Effector memory CD8-positive, alpha-beta T cell (primary cell): Measurements from ENCODE around the gene MPHOSPH10.
"Not testable (repeated sequence)": the region's sequence is repeated elsewhere in the genome, so short reads cannot be mapped to it uniquely, and the experiment has no call there.

Experiments used
- ATAC-seq: fragments of 150-1000 bp; cut with Tn5 transposase; replicated peaks from 2 replicates; pipeline ENCODE4 v1.10.0; 2021; ENCODE audit warnings: mild to moderate bottlenecking, moderate library complexity
- DNase-seq, 3 experiments: peaks; one replicate each; pipeline ENCODE4 v3.0.0; 2021
- H3K27ac Mint-ChIP-seq, 2 donors: one replicate each; pipeline ENCODE4 v1.8.0; 2022; ENCODE audit warnings: mild to moderate bottlenecking in 2 of 2, mixed read lengths in 2 of 2, moderate library complexity in 2 of 2
- H3K27me3 Mint-ChIP-seq, 2 donors: one replicate each; pipeline ENCODE4 v1.8.0; 2022; ENCODE audit warnings: mixed read lengths in 2 of 2
- H3K36me3 Mint-ChIP-seq: one replicate; pipeline ENCODE4 v1.8.0; 2022; ENCODE audit warnings: mild to moderate bottlenecking, moderate library complexity, mixed read lengths; ENCODE audit not compliant: insufficient read depth
- H3K4me1 Mint-ChIP-seq, 2 donors: one replicate each; pipeline ENCODE4 v1.8.0; 2022; ENCODE audit warnings: low read depth in 2 of 2, mixed read lengths in 2 of 2
- H3K4me3 Mint-ChIP-seq, 2 donors: one replicate each; pipeline ENCODE4 v1.8.0; 2022; ENCODE audit warnings: mild to moderate bottlenecking in 2 of 2, mixed read lengths in 2 of 2, moderate library complexity in 2 of 2
- H3K9me3 Mint-ChIP-seq, 2 donors: one replicate each; pipeline ENCODE4 v1.8.0; 2022; ENCODE audit warnings: mixed read lengths in 2 of 2

MPHOSPH10 gene

GRCh38 chr2:71102981-71103681, 27.3 kb upstream of the MPHOSPH10 start:
- no peak overlapping the region for H3K4me3 Mint-ChIP-seq
- peaks cover 5 to 18% of the 10 kb centered on the region in 2 donors for H3K27me3 Mint-ChIP-seq
- no peaks in the 10 kb centered on the region for H3K9me3 Mint-ChIP-seq
- DNase-seq (no peak), ATAC-seq (no peak)
- H3K27ac Mint-ChIP-seq: no peak overlapping the region
- no peaks in the 10 kb centered on the region for H3K36me3 Mint-ChIP-seq
- peaks cover 0 to 3% of the 10 kb centered on the region in 2 donors for H3K4me1 Mint-ChIP-seq

GRCh38 chr2:71103809-71104208, 26.6 kb upstream of the MPHOSPH10 start:
- ATAC-seq (no peak), DNase-seq (no peak)
- H3K27me3 Mint-ChIP-seq: peaks cover 5 to 16% of the 10 kb centered on the region in 2 donors
- H3K4me3 Mint-ChIP-seq: no peak overlapping the region
- H3K9me3 Mint-ChIP-seq: no peaks in the 10 kb centered on the region
- H3K36me3 Mint-ChIP-seq: no peaks in the 10 kb centered on the region
- peaks cover 0 to 3% of the 10 kb centered on the region in 2 donors for H3K4me1 Mint-ChIP-seq
- H3K27ac Mint-ChIP-seq: no peak overlapping the region

- not testable (repeated sequence) for H3K4me3 Mint-ChIP-seq, ATAC-seq, H3K9me3 Mint-ChIP-seq, H3K36me3 Mint-ChIP-seq, H3K27ac Mint-ChIP-seq, H3K4me1 Mint-ChIP-seq, DNase-seq, H3K27me3 Mint-ChIP-seq
Observed at GRCh38 chr2:71106463-71106862, 24.0 kb upstream of the MPHOSPH10 start.

- peaks cover 2% of the 10 kb centered on the region for H3K36me3 Mint-ChIP-seq
- H3K27ac Mint-ChIP-seq: no peak overlapping the region
- DNase-seq (no peak), ATAC-seq (no peak)
- no peaks in the 10 kb centered on the region for H3K27me3 Mint-ChIP-seq
- H3K4me3 Mint-ChIP-seq: no peak overlapping the region
- H3K9me3 Mint-ChIP-seq: no peaks in the 10 kb centered on the region
- H3K4me1 Mint-ChIP-seq: no peaks in the 10 kb centered on the region
Observed at GRCh38 chr2:71108091-71108490, 22.3 kb upstream of the MPHOSPH10 start.

- Mint-ChIP-seq H3K36me3 (peaks cover 18% of the 10 kb centered on the region), H3K27ac (peak overlapping the region in 1 of 2 donors; percentile 30), H3K9me3 (no peaks in the 10 kb centered on the region), H3K4me1 (peaks cover 0 to 4% of the 10 kb centered on the region in 2 donors), H3K27me3 (no peaks in the 10 kb centered on the region), H3K4me3 (no peak overlapping the region)
- DNase-seq (no peak), ATAC-seq (no peak)
Observed at GRCh38 chr2:71113843-71114242, 16.6 kb upstream of the MPHOSPH10 start.

GRCh38 chr2:71117063-71117462, 13.4 kb upstream of the MPHOSPH10 start:
- Mint-ChIP-seq H3K36me3 (peaks cover 16% of the 10 kb centered on the region), H3K27ac (no peak overlapping the region), H3K27me3 (no peaks in the 10 kb centered on the region), H3K9me3 (no peaks in the 10 kb centered on the region), H3K4me1 (peaks cover 5 to 8% of the 10 kb centered on the region in 2 donors), H3K4me3 (no peak overlapping the region)
- ATAC-seq: no peak
- DNase-seq: no peak

- no peak overlapping the region for H3K4me3 Mint-ChIP-seq
- H3K4me1 Mint-ChIP-seq: peaks cover 5 to 8% of the 10 kb centered on the region in 2 donors
- no peaks in the 10 kb centered on the region for H3K9me3 Mint-ChIP-seq
- no peaks in the 10 kb centered on the region for H3K27me3 Mint-ChIP-seq
- H3K27ac Mint-ChIP-seq: no peak overlapping the region
- H3K36me3 Mint-ChIP-seq: peaks cover 15% of the 10 kb centered on the region
- ATAC-seq (no peak), DNase-seq (no peak)
Observed at GRCh38 chr2:71120195-71120594, 10.2 kb upstream of the MPHOSPH10 start.

- Mint-ChIP-seq H3K9me3 (no peaks in the 10 kb centered on the region), H3K27ac (no peak overlapping the region), H3K36me3 (peaks cover 10% of the 10 kb centered on the region), H3K4me3 (no peak overlapping the region), H3K27me3 (no peaks in the 10 kb centered on the region), H3K4me1 (peaks cover 5 to 9% of the 10 kb centered on the region in 2 donors)
- DNase-seq (no peak), ATAC-seq (no peak)
Observed at GRCh38 chr2:71121479-71121878, 9.0 kb upstream of the MPHOSPH10 start.

- ATAC-seq (no peak), DNase-seq (no peak)
- H3K36me3 Mint-ChIP-seq: peaks cover 3% of the 10 kb centered on the region
- no peak overlapping the region for H3K4me3 Mint-ChIP-seq
- H3K4me1 Mint-ChIP-seq: peaks cover 5 to 9% of the 10 kb centered on the region in 2 donors
- H3K9me3 Mint-ChIP-seq: no peaks in the 10 kb centered on the region
- no peaks in the 10 kb centered on the region for H3K27me3 Mint-ChIP-seq
- H3K27ac Mint-ChIP-seq: no peak overlapping the region
Observed at GRCh38 chr2:71122387-71123298, 7.8 kb upstream of the MPHOSPH10 start.

- DNase-seq (no peak), ATAC-seq (no peak)
- H3K27ac Mint-ChIP-seq: no peak overlapping the region
- peaks cover 9 to 18% of the 10 kb centered on the region in 2 donors for H3K4me1 Mint-ChIP-seq
- H3K36me3 Mint-ChIP-seq: peaks cover 7% of the 10 kb centered on the region
- H3K9me3 Mint-ChIP-seq: no peaks in the 10 kb centered on the region
- no peak overlapping the region for H3K4me3 Mint-ChIP-seq
- H3K27me3 Mint-ChIP-seq: no peaks in the 10 kb centered on the region
Observed at GRCh38 chr2:71125506-71126294, 4.7 kb upstream of the MPHOSPH10 start.

- H3K27me3 Mint-ChIP-seq: no peaks in the 10 kb centered on the region
- H3K4me1 Mint-ChIP-seq: peaks cover 9 to 13% of the 10 kb centered on the region in 2 donors
- no peak overlapping the region for H3K4me3 Mint-ChIP-seq
- ATAC-seq (no peak), DNase-seq (no peak)
- peaks cover 8% of the 10 kb centered on the region for H3K36me3 Mint-ChIP-seq
- no peaks in the 10 kb centered on the region for H3K9me3 Mint-ChIP-seq
- H3K27ac Mint-ChIP-seq: no peak overlapping the region
Observed at GRCh38 chr2:71126957-71127356, 3.5 kb upstream of the MPHOSPH10 start.

GRCh38 chr2:71129114-71129901, 1.1 kb upstream of the MPHOSPH10 start:
- peaks cover 10% of the 10 kb centered on the region for H3K36me3 Mint-ChIP-seq
- no peak overlapping the region for H3K4me3 Mint-ChIP-seq
- no peak overlapping the region for H3K27ac Mint-ChIP-seq
- DNase-seq (no peak), ATAC-seq (no peak)
- H3K9me3 Mint-ChIP-seq: no peaks in the 10 kb centered on the region
- H3K27me3 Mint-ChIP-seq: no peaks in the 10 kb centered on the region
- peaks cover 9 to 13% of the 10 kb centered on the region in 2 donors for H3K4me1 Mint-ChIP-seq

- DNase-seq (no peak), ATAC-seq (peak; percentile 50)
- Mint-ChIP-seq H3K4me3 (no peak overlapping the region), H3K4me1 (peaks cover 9 to 13% of the 10 kb centered on the region in 2 donors), H3K9me3 (no peaks in the 10 kb centered on the region), H3K27ac (no peak overlapping the region), H3K36me3 (peaks cover 14% of the 10 kb centered on the region), H3K27me3 (no peaks in the 10 kb centered on the region)
Observed at GRCh38 chr2:71129902-71130151, 607 bp upstream of the MPHOSPH10 start.
